Parathyroid adenoma (tissue), 2 donors: ENCODE data around the gene TSPEAR.
"Not testable (repeated sequence)": the region's sequence is repeated elsewhere in the genome, so short reads cannot be mapped to it uniquely, and the experiment has no call there.

Experiments
- H2AFZ ChIP-seq: fragments of 300-600 bp; sonication (generic); one replicate; pipeline ENCODE4 v1.7.0; 2017; ENCODE audit warnings: antibody characterized with exemption, mild to moderate bottlenecking
- H3K27ac ChIP-seq: fragments of 300-600 bp; sonication (generic); one replicate; pipeline ENCODE4 v1.7.0; 2017
- H3K27me3 ChIP-seq: fragments of 300-600 bp; sonication (generic); one replicate; pipeline ENCODE4 v1.7.0; 2017; ENCODE audit warnings: low read length; ENCODE audit not compliant: control insufficient read depth, insufficient read depth
- H3K36me3 ChIP-seq: fragments of 300-600 bp; sonication (generic); one replicate; pipeline ENCODE4 v1.7.0; 2017; ENCODE audit warnings: low read length; ENCODE audit not compliant: control insufficient read depth, insufficient read depth
- H3K4me1 ChIP-seq: fragments of 300-600 bp; sonication (generic); one replicate; pipeline ENCODE4 v1.7.0; 2017; ENCODE audit warnings: control low read depth
- H3K4me2 ChIP-seq: fragments of 300-600 bp; sonication (generic); one replicate; pipeline ENCODE4 v1.7.0; 2017; ENCODE audit warnings: low read length
- H3K4me3 ChIP-seq: fragments of 300-600 bp; sonication (generic); one replicate; pipeline ENCODE4 v1.7.0; 2017; ENCODE audit warnings: low read depth, low read length
- H3K79me2 ChIP-seq: fragments of 300-600 bp; sonication (generic); one replicate; pipeline ENCODE4 v1.7.0; 2017; ENCODE audit warnings: control low read depth
- H3K9ac ChIP-seq: fragments of 300-600 bp; sonication (generic); one replicate; pipeline ENCODE4 v1.7.0; 2017; ENCODE audit warnings: mild to moderate bottlenecking
- H3K9me3 ChIP-seq: fragments of 300-600 bp; sonication (generic); one replicate; pipeline ENCODE4 v1.7.0; 2017; ENCODE audit warnings: low read length; ENCODE audit not compliant: control insufficient read depth
- TF ChIP-seq, protein P1 (sequence below): fragments of 300-600 bp; sonication (generic); IDR thresholded peaks from one replicate; pipeline ENCODE4 v1.7.0; 2017; ENCODE audit warnings: antibody characterized with exemption, mild to moderate bottlenecking
- donor health status: primary hyperparathyroidism.

Gene TSPEAR

DNA sequence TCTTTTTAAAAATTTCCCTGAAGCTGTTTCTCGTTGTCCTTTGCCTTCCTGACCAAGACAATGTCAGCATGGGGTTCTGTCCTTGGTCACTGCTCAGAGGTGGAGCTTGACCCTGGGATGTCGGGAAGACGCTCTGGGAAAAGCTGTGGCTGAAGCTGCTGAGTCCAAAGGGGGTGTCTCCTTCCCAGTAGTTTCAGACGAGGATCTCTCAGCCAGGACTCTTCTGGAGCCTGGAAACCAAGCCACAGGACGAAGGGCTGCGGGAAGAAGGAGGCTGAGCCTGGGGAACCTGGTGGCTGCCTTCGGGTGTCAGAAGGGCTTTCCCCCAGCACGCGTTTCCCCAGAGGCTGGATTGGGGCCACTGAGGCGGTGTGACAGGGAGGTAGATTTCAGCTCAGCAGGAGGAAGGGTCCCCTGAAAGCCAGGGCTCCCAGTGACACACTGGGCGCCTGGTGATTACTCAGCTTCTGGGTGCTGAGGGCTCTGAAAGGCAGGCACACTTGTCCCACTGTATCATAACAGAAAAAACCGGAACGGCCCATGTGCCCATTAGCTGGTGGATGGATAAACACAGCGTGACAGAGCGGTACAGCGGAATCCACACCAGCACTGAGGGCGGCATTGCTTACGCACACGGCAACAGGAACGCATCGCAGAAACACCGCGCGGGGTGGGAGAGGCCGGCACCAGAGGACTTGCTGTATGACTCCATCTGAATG lies 24.4 kb downstream of the TSPEAR start:
- no peak overlapping the region for H3K9ac ChIP-seq
- H3K9me3 ChIP-seq: no peaks in the 10 kb centered on the region
- TF ChIP-seq, protein P1, sequence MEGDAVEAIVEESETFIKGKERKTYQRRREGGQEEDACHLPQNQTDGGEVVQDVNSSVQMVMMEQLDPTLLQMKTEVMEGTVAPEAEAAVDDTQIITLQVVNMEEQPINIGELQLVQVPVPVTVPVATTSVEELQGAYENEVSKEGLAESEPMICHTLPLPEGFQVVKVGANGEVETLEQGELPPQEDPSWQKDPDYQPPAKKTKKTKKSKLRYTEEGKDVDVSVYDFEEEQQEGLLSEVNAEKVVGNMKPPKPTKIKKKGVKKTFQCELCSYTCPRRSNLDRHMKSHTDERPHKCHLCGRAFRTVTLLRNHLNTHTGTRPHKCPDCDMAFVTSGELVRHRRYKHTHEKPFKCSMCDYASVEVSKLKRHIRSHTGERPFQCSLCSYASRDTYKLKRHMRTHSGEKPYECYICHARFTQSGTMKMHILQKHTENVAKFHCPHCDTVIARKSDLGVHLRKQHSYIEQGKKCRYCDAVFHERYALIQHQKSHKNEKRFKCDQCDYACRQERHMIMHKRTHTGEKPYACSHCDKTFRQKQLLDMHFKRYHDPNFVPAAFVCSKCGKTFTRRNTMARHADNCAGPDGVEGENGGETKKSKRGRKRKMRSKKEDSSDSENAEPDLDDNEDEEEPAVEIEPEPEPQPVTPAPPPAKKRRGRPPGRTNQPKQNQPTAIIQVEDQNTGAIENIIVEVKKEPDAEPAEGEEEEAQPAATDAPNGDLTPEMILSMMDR: no peak
- H3K27ac ChIP-seq: no peak overlapping the region
- H2AFZ ChIP-seq: no peak overlapping the region
- H3K4me1 ChIP-seq: no peaks in the 10 kb centered on the region
- no peaks in the 10 kb centered on the region for H3K27me3 ChIP-seq
- H3K4me3 ChIP-seq: no peak overlapping the region
- no peaks in the 10 kb centered on the region for H3K36me3 ChIP-seq
- no peaks in the 10 kb centered on the region for H3K79me2 ChIP-seq
- H3K4me2 ChIP-seq: no peak overlapping the region

DNA sequence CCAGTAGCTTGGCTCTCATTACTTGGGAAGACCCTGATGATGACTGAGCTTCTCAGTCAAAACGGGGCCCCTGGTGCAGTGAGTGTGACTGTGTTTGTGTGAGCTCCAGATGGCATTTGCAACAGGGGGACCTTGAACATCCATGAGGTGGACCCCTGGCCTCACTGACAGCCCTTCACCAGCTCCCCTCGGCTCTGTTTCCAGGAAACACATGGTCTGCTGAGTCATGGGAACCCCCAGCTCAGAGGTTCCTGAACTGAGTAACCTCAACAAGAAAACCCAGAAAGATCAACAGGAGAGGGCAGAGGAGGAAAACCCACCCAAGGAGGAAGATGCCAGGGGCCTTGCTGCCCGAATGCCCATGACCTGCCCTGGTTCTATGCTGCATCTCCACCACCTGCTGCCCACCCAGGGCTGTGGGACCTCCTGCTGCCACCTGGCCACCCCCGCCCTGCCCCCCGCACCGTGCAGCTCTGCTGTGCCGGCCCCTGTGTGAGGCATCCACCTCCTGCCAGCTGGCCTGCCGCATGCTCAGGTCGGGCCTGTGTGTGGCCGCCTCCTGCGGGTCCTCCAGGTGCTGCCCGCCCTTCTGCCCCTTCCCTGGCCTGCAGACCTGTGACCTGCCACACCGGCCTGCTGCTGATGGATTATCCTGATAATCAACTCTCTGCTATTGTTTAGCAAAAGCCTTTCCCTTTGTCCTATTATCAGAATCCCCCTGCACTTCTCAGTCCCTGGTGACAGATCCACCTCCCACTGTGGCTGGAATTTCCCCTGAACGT lies 25.2 kb downstream of the TSPEAR start:
- no peak overlapping the region for H3K9ac ChIP-seq
- no peak overlapping the region for H3K4me3 ChIP-seq
- TF ChIP-seq, protein P1: no peak
- no peak overlapping the region for H3K27ac ChIP-seq
- H2AFZ ChIP-seq: no peak overlapping the region
- no peaks in the 10 kb centered on the region for H3K4me1 ChIP-seq
- no peaks in the 10 kb centered on the region for H3K79me2 ChIP-seq
- H3K4me2 ChIP-seq: no peak overlapping the region
- no peaks in the 10 kb centered on the region for H3K9me3 ChIP-seq
- no peaks in the 10 kb centered on the region for H3K27me3 ChIP-seq
- H3K36me3 ChIP-seq: no peaks in the 10 kb centered on the region

DNA sequence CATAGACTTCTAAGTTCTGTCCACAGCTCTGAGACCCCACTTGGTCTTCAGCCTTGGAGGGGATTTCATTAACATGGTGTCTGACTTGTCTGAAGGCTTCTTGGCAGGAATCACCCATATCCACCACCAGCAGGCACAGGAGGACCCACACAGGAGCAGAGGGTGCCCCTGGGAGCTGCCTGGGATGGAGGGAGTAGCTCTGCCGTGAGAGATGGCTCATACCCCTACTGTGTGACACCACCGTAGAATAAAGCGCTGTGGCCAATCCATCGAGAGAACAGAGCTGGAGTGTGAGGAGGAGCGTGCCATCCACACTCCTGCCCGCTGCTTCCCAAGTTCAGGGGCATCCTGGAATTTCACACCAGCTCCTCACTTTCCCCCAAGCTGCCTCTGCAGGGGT lies 26.3 kb downstream of the TSPEAR start:
- H2AFZ ChIP-seq, H3K36me3 ChIP-seq, H3K27ac ChIP-seq, H3K9me3 ChIP-seq, H3K9ac ChIP-seq, H3K4me1 ChIP-seq, H3K4me2 ChIP-seq, H3K79me2 ChIP-seq, H3K4me3 ChIP-seq, H3K27me3 ChIP-seq: not testable (repeated sequence)

DNA sequence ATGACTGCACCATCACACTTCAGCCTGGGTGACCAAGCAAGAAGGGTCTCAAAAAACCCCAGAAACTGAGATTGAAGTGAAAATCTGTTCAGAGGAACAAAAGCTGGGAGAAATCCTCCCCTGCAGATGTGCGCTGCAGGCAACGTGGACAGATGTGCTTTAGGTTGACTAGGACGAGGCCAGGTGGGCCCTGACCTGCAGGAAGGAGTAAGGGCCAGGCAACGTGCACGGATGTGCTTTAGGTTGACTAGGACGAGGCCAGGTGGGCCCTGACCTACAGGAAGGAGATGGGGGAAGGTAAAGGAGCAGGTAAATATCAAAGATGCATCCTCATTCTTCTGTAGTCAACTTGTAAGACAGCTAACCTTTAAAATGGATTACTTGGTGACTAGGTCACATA lies 26.9 kb downstream of the TSPEAR start:
- no peaks in the 10 kb centered on the region for H3K79me2 ChIP-seq
- no peak overlapping the region for H3K27ac ChIP-seq
- H3K4me3 ChIP-seq: no peak overlapping the region
- no peaks in the 10 kb centered on the region for H3K36me3 ChIP-seq
- no peak overlapping the region for H2AFZ ChIP-seq
- H3K9ac ChIP-seq: no peak overlapping the region
- H3K4me1 ChIP-seq: no peaks in the 10 kb centered on the region
- no peaks in the 10 kb centered on the region for H3K9me3 ChIP-seq
- no peak overlapping the region for H3K4me2 ChIP-seq
- TF ChIP-seq, protein P1: no peak
- H3K27me3 ChIP-seq: no peaks in the 10 kb centered on the region

DNA sequence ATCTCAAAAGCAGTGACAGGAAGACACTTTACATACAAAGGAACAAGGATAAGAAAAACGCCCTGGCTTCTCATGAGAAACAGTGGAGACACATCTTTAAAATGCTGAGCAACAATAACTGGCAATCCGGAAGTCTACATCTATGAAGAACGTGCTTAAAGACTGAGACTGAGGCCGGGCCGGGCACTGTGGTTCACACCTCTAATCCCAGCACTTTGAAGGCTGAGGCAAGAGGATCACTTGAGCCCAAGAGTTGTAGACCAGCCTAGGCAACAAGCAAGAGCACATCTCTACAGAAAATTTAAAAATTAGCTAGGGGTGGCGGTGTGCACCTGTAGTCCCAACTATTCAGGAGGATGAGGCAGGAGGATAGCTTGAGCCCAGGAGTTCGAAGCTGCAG lies 27.3 kb downstream of the TSPEAR start:
- H3K27ac ChIP-seq: no peak overlapping the region
- H2AFZ ChIP-seq: no peak overlapping the region
- no peak overlapping the region for H3K4me2 ChIP-seq
- no peak overlapping the region for H3K4me3 ChIP-seq
- H3K27me3 ChIP-seq: no peaks in the 10 kb centered on the region
- H3K4me1 ChIP-seq: no peaks in the 10 kb centered on the region
- no peaks in the 10 kb centered on the region for H3K36me3 ChIP-seq
- H3K9ac ChIP-seq: no peak overlapping the region
- no peaks in the 10 kb centered on the region for H3K9me3 ChIP-seq
- TF ChIP-seq, protein P1: no peak
- H3K79me2 ChIP-seq: no peaks in the 10 kb centered on the region
